Fibroblast of lung (primary cell): ENCODE data around the gene C22orf15. TPM values are rescaled to one million over a fixed set of nuclear protein-coding genes. Genes with fewer than 3 reads are reported as not detected.

ENCODE experiments used
- DNase-seq, 2 donors: peaks; one replicate each; pipeline versions ENCODE4 v3.0.0 to v3.0.0-alpha.2; 2010; ENCODE audit warnings: low read depth in 2 of 2
- H2AFZ ChIP-seq: 2 replicates; pipeline ENCODE4 v1.5.1; 2012; ENCODE audit warnings: low read length, control low read depth, inconsistent platforms
- H3K27ac ChIP-seq: 2 replicates; pipeline ENCODE4 v1.5.1; 2011; ENCODE audit warnings: low read length, control low read depth; ENCODE audit not compliant: insufficient read depth
- H3K27me3 ChIP-seq: 2 replicates; pipeline ENCODE4 v1.5.1; 2011; ENCODE audit warnings: mild to moderate bottlenecking, low read length; ENCODE audit not compliant: control insufficient read depth, insufficient read depth
- H3K36me3 ChIP-seq: 2 replicates; pipeline ENCODE4 v1.5.1; 2011; ENCODE audit warnings: low read length; ENCODE audit not compliant: control insufficient read depth, insufficient read depth
- H3K4me1 ChIP-seq: 2 replicates; pipeline ENCODE4 v1.5.1; 2011; ENCODE audit warnings: low read length; ENCODE audit not compliant: control insufficient read depth, insufficient read depth; ENCODE audit errors: extremely low read depth
- H3K4me2 ChIP-seq: 2 replicates; pipeline ENCODE4 v1.5.1; 2011; ENCODE audit warnings: low read length, control low read depth; ENCODE audit not compliant: insufficient read depth; ENCODE audit errors: extremely low read depth
- H3K4me3 ChIP-seq, 4 experiments: fragments of 200-600 bp in 1 of 4; sonication (generic) in 1 of 4; replicated peaks in 1 of 4; 2 replicates each; pipeline ENCODE4 v1.5.1; 2011 to 2016; ENCODE audit warnings: low read length in 4 of 4, low read depth in 3 of 4, mild to moderate bottlenecking in 3 of 4, control low read depth in 2 of 4, inconsistent platforms in 1 of 4, mixed read lengths in 1 of 4; ENCODE audit not compliant: insufficient read depth in 1 of 4; ENCODE audit errors: control extremely low read depth in 1 of 4
- H3K79me2 ChIP-seq: 2 replicates; pipeline ENCODE4 v1.5.1; 2012; ENCODE audit warnings: mild to moderate bottlenecking, low read length, inconsistent platforms; ENCODE audit not compliant: control insufficient read depth, insufficient read depth
- H3K9ac ChIP-seq: 2 replicates; pipeline ENCODE4 v1.5.1; 2011; ENCODE audit warnings: mild to moderate bottlenecking, low read length, control low read depth; ENCODE audit not compliant: insufficient read depth
- H3K9me3 ChIP-seq: 2 replicates; pipeline ENCODE4 v1.5.1; 2012; ENCODE audit warnings: low read depth, low read length; ENCODE audit not compliant: control insufficient read depth, insufficient read depth
- H4K20me1 ChIP-seq: 2 replicates; pipeline ENCODE4 v1.5.1; 2011; ENCODE audit warnings: low read length; ENCODE audit not compliant: control insufficient read depth, insufficient read depth; ENCODE audit errors: extremely low read depth
- EZH2 ChIP-seq: IDR thresholded peaks from 2 replicates; pipeline ENCODE4 v1.5.1; 2012; ENCODE audit warnings: low read length, control low read depth, mild to moderate bottlenecking; ENCODE audit errors: missing control alignments
- polyA plus RNA-seq, 2 donors: library from polyadenylated mRNA; depleted of rRNA in 1 of 2; stranded (reverse) in 1 of 2; unstranded in 1 of 2; fragments of >200 nt; gene quantifications; 2 replicates each; pipeline ENCODE4 v1.2.1, GENCODE V29; 2011 to 2012; ENCODE audit warnings: missing spikeins in 1 of 2
- total RNA-seq: library from RNA; depleted of rRNA; stranded (reverse); fragments of >200 nt; gene quantifications from 2 replicates; pipeline ENCODE4 v1.2.1, GENCODE V29; 2014
- TF ChIP-seq, protein P1 (sequence below), 2 donors: IDR thresholded peaks in 1 of 2; conservative IDR thresholded peaks in 1 of 2; 1 replicate in 1 of 2; 2 replicates in 1 of 2; pipeline ENCODE4 v1.5.1; 2011 to 2012; ENCODE audit warnings: low read length in 2 of 2, control low read depth in 1 of 2, inconsistent platforms in 1 of 2, low read depth in 1 of 2, mild to moderate bottlenecking in 1 of 2

C22orf15 gene
- total and polyA plus RNA-seq, 2 donors (not counting 1 experiment from before 2014, with no cell fraction given), result 1.4 to 2.5 TPM

DNA sequence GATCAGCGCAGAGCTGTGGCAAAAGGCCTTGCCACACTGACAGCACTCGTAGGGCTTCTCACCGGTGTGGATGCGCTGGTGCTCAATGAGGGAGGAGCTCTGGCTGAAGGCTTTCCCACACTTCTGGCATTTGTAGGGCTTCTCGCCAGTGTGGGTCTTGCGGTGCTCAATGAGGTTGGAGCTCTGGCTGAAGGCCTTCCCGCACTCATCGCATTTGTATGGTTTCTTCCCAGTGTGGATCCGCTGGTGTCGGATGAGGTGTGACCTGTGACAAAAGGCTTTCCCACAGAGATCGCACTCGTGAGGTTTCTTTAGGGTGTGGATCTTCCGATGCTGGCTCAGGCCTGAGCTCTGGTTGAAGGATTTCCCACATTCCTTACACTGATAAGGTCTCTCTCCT, 18.8 kb upstream of the C22orf15 start:
- Histone ChIP-seq H2AFZ (no peak overlapping the region), H3K27me3 (no peaks in the 10 kb centered on the region), H3K9ac (no peak overlapping the region), H3K9me3 (no peaks in the 10 kb centered on the region), H3K79me2 (no peaks in the 10 kb centered on the region), H3K4me3 (no peak overlapping the region), H3K36me3 (peaks cover 3% of the 10 kb centered on the region), H3K4me2 (no peak overlapping the region), H3K4me1 (no peaks in the 10 kb centered on the region), H3K27ac (no peak overlapping the region), H4K20me1 (no peaks in the 10 kb centered on the region)
- DNase-seq, result no peak
- TF ChIP-seq, protein P1, sequence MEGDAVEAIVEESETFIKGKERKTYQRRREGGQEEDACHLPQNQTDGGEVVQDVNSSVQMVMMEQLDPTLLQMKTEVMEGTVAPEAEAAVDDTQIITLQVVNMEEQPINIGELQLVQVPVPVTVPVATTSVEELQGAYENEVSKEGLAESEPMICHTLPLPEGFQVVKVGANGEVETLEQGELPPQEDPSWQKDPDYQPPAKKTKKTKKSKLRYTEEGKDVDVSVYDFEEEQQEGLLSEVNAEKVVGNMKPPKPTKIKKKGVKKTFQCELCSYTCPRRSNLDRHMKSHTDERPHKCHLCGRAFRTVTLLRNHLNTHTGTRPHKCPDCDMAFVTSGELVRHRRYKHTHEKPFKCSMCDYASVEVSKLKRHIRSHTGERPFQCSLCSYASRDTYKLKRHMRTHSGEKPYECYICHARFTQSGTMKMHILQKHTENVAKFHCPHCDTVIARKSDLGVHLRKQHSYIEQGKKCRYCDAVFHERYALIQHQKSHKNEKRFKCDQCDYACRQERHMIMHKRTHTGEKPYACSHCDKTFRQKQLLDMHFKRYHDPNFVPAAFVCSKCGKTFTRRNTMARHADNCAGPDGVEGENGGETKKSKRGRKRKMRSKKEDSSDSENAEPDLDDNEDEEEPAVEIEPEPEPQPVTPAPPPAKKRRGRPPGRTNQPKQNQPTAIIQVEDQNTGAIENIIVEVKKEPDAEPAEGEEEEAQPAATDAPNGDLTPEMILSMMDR (conservative IDR thresholded peaks at IDR 0.05 in 1 of 2, IDR thresholded peaks at IDR 0.05 in 1 of 2; ENCODE audit: low read depth in 1 of 2, low read length in 2 of 2), result no peak
- no peak for TF ChIP-seq EZH2

DNA sequence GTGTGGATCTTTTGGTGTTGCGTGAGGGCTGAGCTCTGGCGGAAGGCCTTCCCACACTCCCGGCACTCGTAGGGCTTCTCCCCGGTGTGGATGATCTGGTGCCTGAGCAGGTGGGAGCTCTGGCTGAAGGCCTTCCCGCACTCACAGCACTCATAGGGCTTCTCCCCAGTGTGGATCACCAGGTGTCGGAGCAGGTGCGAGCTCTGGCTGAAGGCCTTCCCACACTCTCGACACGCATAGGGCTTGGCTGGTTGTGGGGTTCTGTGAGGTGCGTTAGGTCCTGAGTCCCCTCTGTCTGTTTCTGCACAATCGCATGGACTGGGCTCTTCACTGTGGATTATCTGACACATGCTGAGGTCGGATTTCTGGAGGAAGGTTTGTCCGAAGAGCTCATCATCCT, 18.3 kb upstream of the C22orf15 start:
- H3K9me3 ChIP-seq, result no peaks in the 10 kb centered on the region
- DNase-seq, result no peak
- no peaks in the 10 kb centered on the region for H4K20me1 ChIP-seq
- no peak overlapping the region for H3K27ac ChIP-seq
- no peak overlapping the region for H2AFZ ChIP-seq
- H3K36me3 ChIP-seq, result peaks cover 3% of the 10 kb centered on the region
- TF ChIP-seq, protein P1 (conservative IDR thresholded peaks at IDR 0.05 in 1 of 2, IDR thresholded peaks at IDR 0.05 in 1 of 2; ENCODE audit: low read depth in 1 of 2, low read length in 2 of 2), result no peak
- no peak for TF ChIP-seq EZH2
- no peak overlapping the region for H3K9ac ChIP-seq
- H3K27me3 ChIP-seq, result no peaks in the 10 kb centered on the region
- H3K4me1 ChIP-seq, result no peaks in the 10 kb centered on the region
- H3K4me3 ChIP-seq, result no peak overlapping the region
- no peaks in the 10 kb centered on the region for H3K79me2 ChIP-seq
- H3K4me2 ChIP-seq, result no peak overlapping the region

DNA sequence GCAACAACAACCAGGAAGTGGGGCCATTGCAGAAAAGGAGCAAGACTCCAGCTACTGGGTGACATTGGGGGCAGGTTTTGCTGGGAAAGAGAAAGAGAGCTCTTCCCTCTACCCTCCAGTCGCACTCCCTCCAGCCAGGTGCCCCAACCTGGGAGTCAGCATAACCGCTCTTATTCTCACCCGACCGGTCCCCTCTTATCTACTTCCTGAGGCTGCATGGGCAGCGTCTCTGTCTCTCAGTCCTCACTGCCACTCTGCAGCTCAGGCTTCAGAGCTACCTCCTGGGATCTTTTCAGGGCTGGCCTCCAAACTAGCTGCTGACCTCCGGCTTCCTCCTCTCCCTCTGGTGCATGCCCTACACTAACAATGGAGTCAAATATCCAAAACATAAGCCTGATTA, 17.0 kb upstream of the C22orf15 start:
- H2AFZ ChIP-seq, result no peak overlapping the region
- no peaks in the 10 kb centered on the region for H3K9me3 ChIP-seq
- no peak overlapping the region for H3K27ac ChIP-seq
- no peak overlapping the region for H3K4me3 ChIP-seq
- H3K4me2 ChIP-seq, result no peak overlapping the region
- H4K20me1 ChIP-seq, result no peaks in the 10 kb centered on the region
- no peaks in the 10 kb centered on the region for H3K79me2 ChIP-seq
- DNase-seq, result no peak
- peaks cover 3% of the 10 kb centered on the region for H3K36me3 ChIP-seq
- no peaks in the 10 kb centered on the region for H3K4me1 ChIP-seq
- H3K9ac ChIP-seq, result no peak overlapping the region
- TF ChIP-seq EZH2, result no peak
- TF ChIP-seq, protein P1 (conservative IDR thresholded peaks at IDR 0.05 in 1 of 2, IDR thresholded peaks at IDR 0.05 in 1 of 2; ENCODE audit: low read depth in 1 of 2, low read length in 2 of 2), result no peak
- no peaks in the 10 kb centered on the region for H3K27me3 ChIP-seq
